Lower lobe of right lung (tissue), 2 donors: Measurements from ENCODE around the gene ITPR1. TPM values are rescaled to one million over a fixed set of nuclear protein-coding genes. Genes with fewer than 3 reads are reported as not detected.

Experiments used
- ATAC-seq, 2 donors: fragments of 200-7000 bp; cut with Tn5 transposase; one replicate each; pipeline ENCODE4 v1.9.1; 2020 to 2022; ENCODE audit warnings: mild to moderate bottlenecking in 2 of 2, moderate library complexity in 2 of 2
- DNase-seq: peaks from one replicate; pipeline ENCODE4 v3.0.0-alpha.2; 2020
- H3K27ac ChIP-seq: fragments of 200-600 bp; one replicate; pipeline ENCODE4 v1.8.0; 2022
- H3K27me3 ChIP-seq: fragments of 200-600 bp; one replicate; pipeline ENCODE4 v1.8.0; 2022; ENCODE audit warnings: low read depth
- H3K36me3 ChIP-seq: fragments of 200-600 bp; one replicate; pipeline ENCODE4 v1.8.0; 2022; ENCODE audit warnings: mild to moderate bottlenecking
- H3K4me1 ChIP-seq: fragments of 200-600 bp; one replicate; pipeline ENCODE4 v1.8.0; 2022
- H3K4me3 ChIP-seq: fragments of 200-600 bp; one replicate; pipeline ENCODE4 v1.8.0; 2022; ENCODE audit warnings: mild to moderate bottlenecking
- H3K9me3 ChIP-seq: fragments of 200-600 bp; one replicate; pipeline ENCODE4 v1.8.0; 2022
- intact Hi-C: fragments of 100-400 bp; cut with DNase I; formaldehyde crosslinking; loops from one replicate; pipeline ENCODE4 v1.11.0; 2022
- total RNA-seq: library from RNA; stranded (reverse); fragmentation: NEBNext Ultra II Directional; extraction: Animal tissue kit (Norgen Biotek cat#: 25700); gene quantifications from one replicate; pipeline ENCODE4 v1.2.1, GENCODE V29; 2021
- TF ChIP-seq, protein P1 (sequence below): fragments of 200-600 bp; IDR thresholded peaks from one replicate; pipeline ENCODE4 v1.8.0; 2022; ENCODE audit warnings: antibody characterized with exemption, mild to moderate bottlenecking
- donor health status: DM: no; HTN: yes; CAD: no; lungs with severe emphysema.

The ITPR1 gene
- total RNA-seq, 1 donor from 2014 or later, result 69.1 TPM

DNA sequence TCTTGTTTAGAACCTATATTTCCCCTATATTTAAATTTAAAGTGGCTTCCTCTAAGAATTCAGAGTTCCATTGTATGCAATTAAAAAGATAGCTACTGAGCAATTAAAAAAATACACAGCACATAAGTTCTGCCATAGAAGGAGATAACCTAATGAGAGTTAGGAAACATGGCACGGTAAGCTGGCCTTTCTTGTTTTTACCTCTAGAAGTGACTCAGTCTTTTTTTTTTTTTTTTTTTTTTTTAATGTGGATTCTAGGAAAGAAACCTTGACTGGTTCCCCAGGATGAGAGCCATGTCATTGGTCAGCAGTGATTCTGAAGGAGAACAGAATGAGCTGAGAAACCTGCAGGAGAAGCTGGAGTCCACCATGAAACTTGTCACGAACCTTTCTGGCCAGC, 343.4 kb downstream of the ITPR1 start:
- no peak for ATAC-seq
- TF ChIP-seq, protein P1, sequence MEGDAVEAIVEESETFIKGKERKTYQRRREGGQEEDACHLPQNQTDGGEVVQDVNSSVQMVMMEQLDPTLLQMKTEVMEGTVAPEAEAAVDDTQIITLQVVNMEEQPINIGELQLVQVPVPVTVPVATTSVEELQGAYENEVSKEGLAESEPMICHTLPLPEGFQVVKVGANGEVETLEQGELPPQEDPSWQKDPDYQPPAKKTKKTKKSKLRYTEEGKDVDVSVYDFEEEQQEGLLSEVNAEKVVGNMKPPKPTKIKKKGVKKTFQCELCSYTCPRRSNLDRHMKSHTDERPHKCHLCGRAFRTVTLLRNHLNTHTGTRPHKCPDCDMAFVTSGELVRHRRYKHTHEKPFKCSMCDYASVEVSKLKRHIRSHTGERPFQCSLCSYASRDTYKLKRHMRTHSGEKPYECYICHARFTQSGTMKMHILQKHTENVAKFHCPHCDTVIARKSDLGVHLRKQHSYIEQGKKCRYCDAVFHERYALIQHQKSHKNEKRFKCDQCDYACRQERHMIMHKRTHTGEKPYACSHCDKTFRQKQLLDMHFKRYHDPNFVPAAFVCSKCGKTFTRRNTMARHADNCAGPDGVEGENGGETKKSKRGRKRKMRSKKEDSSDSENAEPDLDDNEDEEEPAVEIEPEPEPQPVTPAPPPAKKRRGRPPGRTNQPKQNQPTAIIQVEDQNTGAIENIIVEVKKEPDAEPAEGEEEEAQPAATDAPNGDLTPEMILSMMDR, result no peak

DNA sequence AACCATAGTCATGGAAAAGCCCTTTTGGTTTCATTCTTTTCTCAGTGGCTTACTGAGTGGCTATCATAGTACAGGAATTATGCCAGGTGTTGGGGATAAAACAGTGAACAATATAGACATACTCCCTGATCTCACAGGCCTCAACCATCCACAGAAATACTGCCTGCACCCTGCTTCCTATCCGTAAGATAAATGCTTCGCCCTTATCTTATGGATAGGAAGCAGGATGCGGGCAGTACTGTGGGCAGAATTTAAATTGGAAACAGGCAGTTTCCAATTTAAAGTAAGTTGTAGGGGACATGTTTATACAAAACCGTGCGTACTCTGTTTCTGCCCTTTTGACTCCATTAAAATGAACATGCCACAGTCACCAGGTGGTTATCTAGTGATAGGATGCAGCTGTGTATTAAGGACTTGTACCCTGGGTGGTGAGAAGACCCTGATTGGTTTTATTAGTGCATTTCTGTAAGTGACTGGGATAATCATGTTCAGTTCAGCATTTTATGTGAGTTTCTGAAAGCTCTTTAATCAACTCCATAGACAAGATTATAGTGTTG, 344.3 kb downstream of the ITPR1 start:
- Histone ChIP-seq H3K9me3 (no peaks in the 10 kb centered on the region), H3K4me3 (no peak overlapping the region), H3K36me3 (peaks cover 15% of the 10 kb centered on the region), H3K4me1 (peaks cover 27% of the 10 kb centered on the region), H3K27me3 (no peaks in the 10 kb centered on the region), H3K27ac (no peak overlapping the region)
- intact Hi-C loops, result no loop called here
- ATAC-seq (no peak), DNase-seq (no peak)
- TF ChIP-seq, protein P1, result no peak

More for the DNA sequence above, 343.4 kb downstream of the ITPR1 start:
- intact Hi-C loops, result no loop called here
- H3K27me3 ChIP-seq, result no peaks in the 10 kb centered on the region
- no peak overlapping the region for H3K4me3 ChIP-seq
- H3K27ac ChIP-seq, result no peak overlapping the region
- no peaks in the 10 kb centered on the region for H3K9me3 ChIP-seq
- H3K4me1 ChIP-seq, result peaks cover 37% of the 10 kb centered on the region
- DNase-seq, result no peak
- peaks cover 15% of the 10 kb centered on the region for H3K36me3 ChIP-seq

DNA sequence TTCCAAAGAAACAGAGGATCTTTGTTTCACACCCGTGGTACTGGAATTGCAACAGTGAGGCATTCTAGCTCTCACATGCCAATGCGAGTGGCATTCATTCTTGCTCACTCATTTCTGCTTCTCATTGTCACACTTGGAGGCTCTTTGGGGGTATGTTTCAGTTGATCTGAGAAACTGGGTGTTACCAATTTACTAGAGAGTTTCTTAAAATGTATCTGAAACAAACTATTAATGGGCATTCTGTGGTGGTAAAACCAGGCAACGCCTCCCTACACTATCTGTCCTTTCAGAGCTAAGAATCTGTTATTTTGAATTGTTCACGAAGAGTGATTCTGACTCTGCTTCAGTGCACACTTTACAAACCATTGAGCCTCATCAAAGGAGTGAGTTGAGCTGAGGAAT, 345.5 kb downstream of the ITPR1 start:
- intact Hi-C loops, result no loop called here
- no peak overlapping the region for H3K4me3 ChIP-seq
- ATAC-seq, result no peak
- peaks cover 24% of the 10 kb centered on the region for H3K4me1 ChIP-seq
- TF ChIP-seq, protein P1, result no peak
- H3K9me3 ChIP-seq, result no peaks in the 10 kb centered on the region
- no peaks in the 10 kb centered on the region for H3K27me3 ChIP-seq
- no peak for DNase-seq
- H3K36me3 ChIP-seq, result peaks cover 15% of the 10 kb centered on the region
- no peak overlapping the region for H3K27ac ChIP-seq

DNA sequence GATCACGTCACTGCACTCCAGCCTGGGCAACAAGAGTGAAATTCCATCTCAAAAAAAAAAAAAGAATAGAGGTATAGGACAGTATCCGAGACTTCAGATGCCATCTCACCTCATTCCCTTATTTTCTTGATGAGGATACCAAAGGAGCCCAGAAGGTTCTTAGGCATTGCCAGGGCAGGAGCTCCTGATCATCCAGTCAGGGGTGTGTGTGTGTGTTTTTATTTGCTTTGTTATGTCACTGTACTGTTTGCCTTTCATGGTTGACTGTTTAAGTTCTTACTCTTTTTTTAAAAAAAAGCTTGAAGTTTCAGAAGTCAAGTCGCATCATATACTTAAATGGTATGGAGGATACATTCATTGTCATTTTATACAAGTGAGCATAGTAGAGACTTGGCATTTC, 346.1 kb downstream of the ITPR1 start:
- Histone ChIP-seq H3K27ac (no peak overlapping the region), H3K36me3 (peaks cover 15% of the 10 kb centered on the region), H3K27me3 (no peaks in the 10 kb centered on the region), H3K4me3 (no peak overlapping the region), H3K4me1 (peaks cover 17% of the 10 kb centered on the region), H3K9me3 (no peaks in the 10 kb centered on the region)
- intact Hi-C loops, result no loop called here
- no peak for DNase-seq
- TF ChIP-seq, protein P1, result no peak
- no peak for ATAC-seq

DNA sequence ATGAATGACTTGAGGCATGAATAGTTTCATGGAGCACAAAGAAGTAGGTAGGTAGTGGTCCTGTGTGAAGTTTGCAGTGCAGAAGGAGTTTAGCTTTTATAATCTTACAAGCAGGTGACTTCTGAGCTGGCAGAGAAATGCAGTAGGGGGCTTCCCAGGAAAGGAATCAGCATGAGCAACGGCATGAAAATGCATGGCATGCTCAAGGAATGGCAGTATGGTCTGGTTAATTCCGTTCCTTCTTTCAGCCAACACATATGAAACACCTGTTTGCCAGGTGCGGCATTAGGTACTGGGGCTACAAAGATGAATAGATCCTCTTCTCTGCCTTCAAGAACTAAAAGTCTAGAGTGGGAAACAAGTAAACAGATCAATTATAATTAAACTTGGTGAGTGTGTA, 348.1 kb downstream of the ITPR1 start:
- ATAC-seq (no peak), DNase-seq (no peak)
- Histone ChIP-seq H3K36me3 (peaks cover 15% of the 10 kb centered on the region), H3K9me3 (no peaks in the 10 kb centered on the region), H3K4me1 (peaks cover under 1% of the 10 kb centered on the region), H3K4me3 (no peak overlapping the region), H3K27ac (no peak overlapping the region), H3K27me3 (no peaks in the 10 kb centered on the region)
- intact Hi-C loops, result no loop called here
- TF ChIP-seq, protein P1, result no peak
